GM19035 (cell line): Measurements from ENCODE around the gene OR52E2.

Experiments
- ATAC-seq: cut with Tn5 transposase; IDR thresholded peaks from one replicate; pipeline ENCODE4 v1.9.1; 2021; ENCODE audit not compliant: unreplicated experiment

The OR52E2 gene

DNA sequence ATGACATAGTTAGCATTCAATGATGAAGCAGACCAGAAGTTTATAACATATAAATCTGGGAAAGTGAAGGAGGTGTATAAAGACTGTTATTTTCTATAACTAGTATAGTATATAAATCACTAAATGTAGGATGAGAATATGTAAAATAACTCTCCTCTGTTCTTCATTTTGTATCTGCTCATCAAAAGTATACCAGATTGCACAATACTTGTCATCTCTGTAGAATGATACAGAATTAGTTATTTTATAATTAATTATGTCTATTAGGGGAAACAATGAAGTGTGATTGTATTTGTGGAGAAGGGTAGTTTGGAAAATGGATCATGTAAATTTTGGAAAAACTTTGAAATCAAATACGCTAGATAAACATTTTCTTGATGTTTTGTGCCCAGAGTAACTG is 46.4 kb downstream of the OR52E2 start:
- ATAC-seq = no peak

DNA sequence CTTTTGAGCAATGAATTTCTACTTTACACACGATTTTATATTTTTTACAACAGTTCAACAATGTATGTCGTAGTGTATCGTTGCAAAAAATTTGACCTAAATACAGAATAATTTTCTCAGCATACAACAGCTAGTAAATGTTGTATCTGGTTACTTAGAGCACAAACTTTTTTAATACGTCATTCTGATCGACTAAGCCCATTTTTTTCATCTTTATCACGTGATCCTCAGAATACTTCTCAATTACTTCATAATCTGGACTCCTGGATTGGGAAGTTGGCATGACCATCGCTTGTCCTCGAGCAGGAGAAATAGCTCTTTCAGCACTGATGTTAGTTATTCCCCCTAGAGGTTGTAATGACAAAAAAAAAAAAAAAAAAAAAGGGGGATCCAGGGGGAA is 48.2 kb downstream of the OR52E2 start:
- ATAC-seq = no peak
